Stimulated activated CD4-positive, alpha-beta T cell treated with anti-CD3 and anti-CD28 coated beads, Interleukin-1b, Interleukin-23, amount 100 ng/mL, for 24 hours (primary cell): ENCODE measurements around the gene FBXO27.
"Not testable (repeated sequence)": the region's sequence is repeated elsewhere in the genome, so short reads cannot be mapped to it uniquely, and the experiment has no call there.

ENCODE experiments used
- DNase-seq, 4 experiments: peaks; one replicate each; pipeline ENCODE4 v3.0.0-alpha.2; 2020; ENCODE audit warnings: low read depth in 4 of 4, low spot score in 1 of 4

The FBXO27 gene

DNA sequence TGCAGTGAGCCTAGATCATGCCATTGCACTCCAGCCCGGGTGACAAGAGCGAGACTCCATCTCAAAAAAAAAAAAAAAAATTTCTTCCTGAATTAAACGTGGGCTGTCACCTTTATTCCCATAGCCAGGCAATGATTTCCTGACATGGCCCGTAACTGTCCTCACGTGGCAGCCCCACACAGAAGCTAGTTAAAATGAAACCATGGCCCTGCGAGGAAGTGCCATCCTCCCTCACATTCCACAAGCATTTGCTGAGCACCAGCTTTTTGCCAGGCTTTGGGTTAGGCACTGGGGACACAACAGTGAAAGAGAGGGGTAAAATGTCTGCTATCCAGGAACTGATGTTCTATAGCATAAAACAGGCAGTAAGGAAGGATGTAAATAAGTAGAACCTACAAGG, 13.2 kb upstream of the FBXO27 start:
- DNase-seq, result no peak

DNA sequence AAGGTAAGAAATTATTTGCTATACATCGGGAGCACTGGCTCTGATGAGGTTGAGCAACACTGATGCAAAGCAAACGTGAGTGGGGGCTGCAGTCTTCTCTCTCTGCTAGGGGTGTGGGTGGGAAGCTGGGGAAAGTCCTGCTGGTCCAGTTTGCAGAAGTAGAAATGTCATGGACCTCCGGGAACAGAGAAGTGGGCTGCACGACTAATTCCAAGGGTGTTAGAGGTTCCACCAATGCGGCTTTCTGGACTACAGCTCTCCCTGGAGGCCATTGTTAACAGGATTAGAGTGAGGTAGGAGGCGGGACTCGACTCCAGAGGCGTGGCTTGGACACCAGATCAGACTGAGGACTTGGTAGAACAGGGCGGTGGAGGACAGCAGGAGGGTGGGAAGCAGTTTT, 5.7 kb upstream of the FBXO27 start:
- DNase-seq, result peak in 1 of 4 experiments; percentile 10

DNA sequence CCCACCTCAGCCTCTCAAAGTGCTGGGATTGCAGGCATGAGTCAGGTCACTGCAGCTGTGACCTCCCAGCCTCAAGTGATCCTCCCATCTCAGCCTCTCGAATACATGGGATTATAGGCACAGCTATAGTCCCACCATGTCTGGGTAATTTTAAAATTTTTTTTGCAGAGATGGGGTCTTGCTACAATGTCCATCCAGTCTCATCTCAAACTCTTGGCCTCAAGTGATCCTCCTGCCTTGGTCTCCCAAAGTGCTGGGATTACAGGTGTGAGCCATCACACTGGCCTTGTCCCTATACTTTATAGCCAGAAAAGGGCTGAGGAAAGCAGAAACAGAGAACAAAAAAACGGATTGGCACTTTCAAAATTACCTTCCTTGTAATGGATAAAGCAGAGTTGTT, 4.8 kb upstream of the FBXO27 start:
- no peak for DNase-seq

DNA sequence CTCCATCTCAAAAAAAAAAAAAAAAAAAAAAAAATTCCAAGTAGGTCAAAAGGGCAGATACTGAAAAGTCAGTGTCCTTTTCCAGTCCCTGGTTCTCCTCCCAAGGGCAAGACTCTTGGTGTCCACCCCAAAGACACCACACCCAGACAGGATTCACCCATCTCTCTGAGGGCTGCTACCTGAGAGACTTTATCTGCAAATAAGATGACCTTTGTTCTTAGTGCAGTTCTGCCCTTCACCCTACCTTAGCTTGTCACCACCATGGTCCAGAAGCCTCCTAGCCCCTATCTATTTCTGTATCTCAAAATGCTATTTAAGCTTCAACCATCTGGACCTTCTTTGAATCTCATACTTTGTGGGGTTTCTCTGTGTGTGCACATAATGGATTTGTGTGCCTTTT, 4.2 kb upstream of the FBXO27 start:
- DNase-seq, result no peak

DNA sequence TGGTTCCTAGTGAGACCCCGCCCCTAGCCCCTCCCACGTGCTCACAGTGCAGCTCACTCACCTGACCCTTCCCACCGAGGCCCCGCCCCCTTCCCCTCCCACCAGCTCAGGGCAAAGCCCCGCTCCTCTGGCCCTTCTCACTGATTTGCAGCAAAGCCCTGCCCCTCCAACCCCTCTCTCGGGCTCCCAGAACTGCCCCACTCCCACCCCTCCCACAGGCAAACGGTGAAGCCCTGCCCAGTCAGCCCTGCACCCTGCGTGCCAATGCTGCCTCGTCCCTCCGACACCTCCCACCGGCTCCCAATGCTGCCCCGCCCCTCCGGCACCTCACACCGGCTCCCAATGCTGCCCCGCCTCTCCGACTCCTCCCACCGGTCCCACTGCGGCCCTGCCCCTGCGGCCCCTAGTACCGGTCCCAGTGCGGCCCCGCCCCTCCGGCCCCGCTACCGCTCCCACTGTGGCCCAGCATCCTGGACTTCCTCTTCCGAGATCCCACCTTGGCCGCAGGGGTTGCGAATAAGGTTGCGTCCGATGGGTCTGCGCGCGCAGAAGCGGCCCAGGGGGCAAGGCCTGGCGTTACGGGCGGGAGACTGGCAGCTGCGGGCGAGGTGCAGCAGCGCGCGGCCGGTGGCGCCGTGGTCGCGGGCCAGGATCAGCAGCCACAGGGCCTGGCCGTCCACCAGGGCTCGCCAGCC, 834 bp downstream of the FBXO27 start:
- peak; percentile 66 to 89 (median 67) for DNase-seq

DNA sequence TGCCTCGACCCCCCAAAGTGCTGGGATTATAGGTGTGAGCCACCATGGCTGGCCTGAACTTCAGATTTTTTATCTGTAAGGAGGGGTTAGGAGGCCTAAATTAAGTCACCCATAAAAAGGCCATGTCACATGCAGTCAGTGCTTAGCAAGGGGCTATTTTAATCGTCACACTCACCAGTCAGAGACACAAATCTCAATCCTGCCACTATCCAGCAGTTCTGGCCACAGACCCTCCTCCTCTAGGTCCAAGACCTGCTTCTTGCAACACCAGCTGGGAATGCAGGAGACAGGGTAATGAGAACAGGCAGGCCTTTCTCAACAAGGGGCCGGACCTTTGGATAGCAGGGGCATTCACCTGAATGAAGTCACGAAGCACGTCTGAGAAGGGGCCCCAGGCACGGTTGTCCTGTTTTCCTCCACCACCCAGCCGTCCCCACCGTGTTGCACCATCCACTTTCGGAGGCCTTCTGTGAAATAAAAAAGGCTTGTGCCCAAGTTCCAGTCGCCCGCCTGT, 1.4 kb downstream of the FBXO27 start:
- no peak for DNase-seq

DNA sequence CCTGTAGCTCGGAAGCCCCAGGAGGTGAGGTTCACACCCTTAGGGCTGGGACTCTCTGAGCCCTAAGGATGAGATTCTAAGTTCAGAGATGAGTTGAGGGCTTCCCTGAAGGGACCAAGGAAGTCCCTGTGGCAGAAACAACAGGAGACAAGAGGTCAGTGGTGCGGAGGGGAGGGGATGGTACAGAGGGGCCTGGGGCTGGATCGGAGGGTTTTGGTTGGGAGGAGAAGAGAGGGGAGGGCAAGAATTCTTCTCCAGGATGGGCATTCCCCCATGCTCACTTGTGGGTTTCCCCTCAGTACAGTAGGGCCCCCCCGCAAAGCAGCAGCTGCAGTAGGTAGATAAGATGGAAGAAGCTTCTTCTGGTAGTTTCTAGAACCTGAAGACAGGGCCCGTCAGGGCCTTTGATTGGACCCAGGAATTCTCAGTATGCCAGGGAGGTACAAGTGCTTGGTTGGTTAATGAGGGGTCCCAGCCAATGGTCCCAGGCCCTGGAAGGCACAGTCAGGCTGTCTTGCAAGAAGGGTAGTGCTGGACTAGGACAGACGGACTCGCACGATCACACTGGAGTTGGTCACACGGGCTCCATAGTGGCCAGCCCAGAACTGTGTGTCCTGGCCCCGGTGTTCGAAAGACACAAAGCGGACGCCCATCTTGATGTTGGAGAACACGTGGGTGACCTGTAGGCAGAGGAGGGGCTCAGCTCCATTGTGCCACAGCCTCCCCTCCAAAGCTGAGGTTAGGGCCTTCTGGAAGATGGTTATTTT, 7.3 kb downstream of the FBXO27 start:
- DNase-seq, result no peak

DNA sequence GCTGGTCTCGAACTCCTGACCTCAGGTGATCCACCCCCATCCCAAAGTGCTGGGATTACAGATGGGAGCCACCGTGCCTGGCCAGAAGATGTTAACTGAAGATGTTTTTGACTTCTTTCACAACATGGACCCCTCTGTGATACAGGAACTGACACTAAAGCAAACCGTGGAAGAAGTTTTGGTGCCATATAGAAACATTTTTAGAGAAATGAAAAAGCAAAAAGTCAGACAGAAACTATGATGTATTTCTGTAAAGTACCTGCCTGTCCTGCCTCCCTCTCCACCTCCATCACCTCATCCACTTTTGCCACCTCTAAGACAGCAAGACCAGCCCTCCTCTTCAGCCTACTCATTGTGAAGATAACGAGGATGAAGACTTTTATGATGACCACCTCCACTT, 11.3 kb downstream of the FBXO27 start:
- DNase-seq, result no peak

DNA sequence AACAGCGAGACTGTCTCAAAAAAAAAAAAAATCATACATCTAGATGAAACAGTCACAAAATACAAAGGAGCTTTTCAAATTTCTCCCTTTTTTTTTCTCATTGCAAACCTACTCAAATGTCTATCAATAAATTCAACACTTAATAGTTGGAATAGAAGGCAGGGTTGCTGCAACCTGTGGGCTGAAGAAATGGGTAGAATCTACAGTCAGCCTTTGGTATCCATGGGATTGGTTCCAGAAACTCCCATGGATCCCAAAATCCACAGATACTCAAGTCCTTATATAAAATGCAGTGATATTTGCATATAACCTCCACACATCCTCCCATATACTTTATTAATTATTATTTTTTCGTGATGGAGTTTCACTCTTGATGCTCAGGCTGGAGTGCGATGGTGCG, 14.7 kb downstream of the FBXO27 start:
- no peak for DNase-seq

DNA sequence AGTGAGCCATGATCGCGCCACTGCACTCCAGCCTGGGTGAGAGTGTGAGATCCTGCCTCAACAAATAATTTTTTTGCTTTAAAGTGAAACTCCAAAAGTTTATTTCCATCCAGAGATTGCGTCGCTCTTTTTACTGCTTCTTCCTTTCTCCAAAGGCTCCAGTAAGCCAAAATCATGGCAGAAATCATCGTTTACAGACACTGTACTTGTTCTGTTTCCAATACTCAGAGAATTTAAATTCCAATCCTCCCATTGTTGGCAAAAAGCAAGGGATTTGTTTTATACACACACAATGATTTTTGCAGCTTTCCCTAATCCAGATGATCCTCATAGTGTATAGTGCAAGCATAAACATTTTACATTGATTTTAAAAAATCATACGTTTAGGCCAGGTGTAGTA, 15.3 kb downstream of the FBXO27 start:
- no peak for DNase-seq

DNA sequence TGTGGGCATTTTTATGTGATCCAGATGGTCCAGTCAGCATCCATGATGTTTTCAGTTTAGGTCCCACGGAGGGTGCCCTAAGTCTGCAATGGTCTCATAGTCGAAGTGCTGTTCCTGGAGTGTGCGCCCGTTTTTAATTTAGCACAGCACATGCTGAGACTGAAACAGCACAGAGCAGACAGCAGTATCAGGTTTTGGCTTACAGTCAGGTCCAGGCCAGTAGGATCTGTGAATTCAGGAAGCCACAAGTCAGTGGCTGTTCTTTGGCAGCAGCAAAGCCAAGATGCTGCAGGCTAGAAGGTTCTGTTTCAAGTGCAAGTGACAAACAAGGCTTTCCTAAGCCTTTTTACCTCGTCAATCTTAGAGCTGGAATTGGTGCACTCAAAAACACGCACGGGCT, 18.3 kb downstream of the FBXO27 start:
- DNase-seq, result no peak

DNA sequence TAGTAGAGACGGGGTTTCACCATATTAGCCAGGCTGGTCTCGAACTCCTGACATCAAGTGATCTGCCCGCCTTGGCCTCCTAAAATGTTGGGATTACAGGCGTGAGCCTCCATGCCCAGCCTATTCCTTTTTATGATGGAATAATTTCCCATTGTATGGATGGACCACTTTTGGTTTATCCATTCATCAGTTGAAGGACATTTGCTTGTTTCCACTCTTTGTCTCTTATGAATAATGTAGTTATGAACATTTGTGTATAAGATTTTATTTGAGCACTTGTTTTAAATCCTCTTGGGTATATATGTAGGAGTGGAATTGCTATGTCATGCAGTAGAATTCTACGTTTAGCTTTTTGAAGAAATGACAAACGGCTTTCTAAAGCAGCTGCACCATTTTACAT, 23.3 kb downstream of the FBXO27 start:
- DNase-seq, result no peak

DNA sequence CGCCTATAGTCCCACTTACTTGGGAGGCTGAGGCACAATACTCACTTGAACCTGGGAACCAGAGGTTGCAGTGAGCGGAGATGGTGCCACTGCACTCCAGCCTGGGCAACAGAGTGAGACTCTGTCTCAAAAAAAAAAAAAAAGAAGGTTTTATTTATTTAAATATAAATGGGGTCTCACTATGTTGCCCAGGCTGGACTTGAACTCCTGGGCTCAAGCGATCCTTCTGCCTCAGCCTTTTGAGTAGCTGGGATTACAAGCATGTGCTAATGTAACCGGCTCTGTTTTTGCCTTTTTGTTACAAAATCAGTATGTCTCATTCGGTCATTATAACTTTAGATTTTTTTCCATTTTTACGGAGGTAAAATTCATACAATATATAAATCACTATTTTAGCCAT, 24.2 kb downstream of the FBXO27 start:
- no peak for DNase-seq

DNA sequence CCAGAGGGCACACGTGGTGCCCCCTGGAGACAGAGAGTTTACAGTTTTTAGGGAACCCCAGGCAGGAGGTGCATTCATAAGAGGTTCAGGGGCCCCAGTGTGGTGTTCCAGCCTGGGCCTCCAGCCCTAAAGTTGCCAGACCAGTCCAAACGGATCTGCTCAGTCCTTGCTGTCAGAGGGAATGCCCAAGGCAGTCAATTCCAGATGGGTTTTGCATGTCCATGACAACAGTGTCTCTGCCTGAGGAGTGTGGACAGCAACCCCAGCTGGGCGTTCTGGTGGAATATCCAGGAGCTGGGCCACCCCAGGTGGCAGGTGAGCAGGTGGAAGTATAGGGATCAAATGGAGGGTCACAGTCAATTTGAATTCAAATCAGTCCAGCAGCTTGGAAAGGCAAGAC, 25.3 kb downstream of the FBXO27 start:
- no peak for DNase-seq

DNA sequence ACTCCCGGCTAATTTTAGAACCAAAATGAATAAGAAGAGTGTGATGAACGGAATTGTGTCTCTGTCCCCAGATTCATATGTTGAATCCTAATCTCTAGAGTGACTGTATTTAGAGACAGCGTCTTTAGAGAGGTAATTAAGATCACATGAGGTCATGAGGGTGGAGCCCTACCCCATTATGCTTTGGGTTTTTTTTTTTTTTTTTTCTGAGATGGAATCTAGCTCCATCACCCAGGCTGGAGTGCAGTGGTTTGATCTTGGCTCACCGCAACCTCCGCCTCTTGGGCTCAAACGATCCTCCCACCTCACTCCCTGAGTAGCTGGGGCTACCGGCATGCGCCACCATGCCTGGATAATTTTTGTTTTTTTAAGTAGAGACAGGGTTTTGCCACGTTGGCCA, 27.9 kb downstream of the FBXO27 start:
- DNase-seq, result no peak

DNA sequence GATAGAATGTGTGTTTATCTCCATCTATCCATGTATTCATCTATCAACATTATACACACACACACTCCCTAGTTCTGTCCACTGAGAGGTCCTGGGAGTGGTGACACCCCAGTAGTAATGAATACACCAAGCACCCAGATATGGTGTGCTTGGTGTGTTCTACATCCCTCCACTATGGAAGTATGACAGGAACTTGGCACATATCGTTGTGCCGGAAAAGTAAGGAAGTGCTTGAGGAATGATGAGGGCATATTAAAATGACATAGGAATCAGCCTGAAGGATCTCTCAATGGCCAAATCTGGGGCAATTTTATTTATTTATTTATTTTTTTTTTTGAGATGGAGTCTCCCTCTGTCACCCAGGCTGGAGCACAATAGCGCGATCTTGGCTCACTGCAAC, 28.6 kb downstream of the FBXO27 start:
- DNase-seq, result no peak

DNA sequence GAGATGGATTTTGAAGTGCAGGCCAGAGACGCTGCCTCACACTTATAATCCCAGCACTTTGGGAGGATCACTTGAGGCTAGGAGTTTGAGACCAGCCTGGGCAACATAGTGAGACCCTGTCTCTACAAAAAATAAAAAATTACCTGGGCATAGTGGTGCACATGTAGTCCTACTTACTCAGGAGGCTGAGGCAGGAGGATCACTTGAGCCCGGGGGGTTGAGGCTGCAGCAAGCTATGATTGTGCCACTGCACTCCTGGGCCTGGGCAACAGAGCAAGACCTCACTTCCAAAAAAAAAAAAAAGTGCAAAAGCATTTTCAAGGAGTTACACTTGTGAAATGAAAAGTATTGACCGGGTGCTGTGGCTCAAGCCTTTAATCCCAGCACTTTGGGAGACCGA, 29.2 kb downstream of the FBXO27 start:
- no peak for DNase-seq

DNA sequence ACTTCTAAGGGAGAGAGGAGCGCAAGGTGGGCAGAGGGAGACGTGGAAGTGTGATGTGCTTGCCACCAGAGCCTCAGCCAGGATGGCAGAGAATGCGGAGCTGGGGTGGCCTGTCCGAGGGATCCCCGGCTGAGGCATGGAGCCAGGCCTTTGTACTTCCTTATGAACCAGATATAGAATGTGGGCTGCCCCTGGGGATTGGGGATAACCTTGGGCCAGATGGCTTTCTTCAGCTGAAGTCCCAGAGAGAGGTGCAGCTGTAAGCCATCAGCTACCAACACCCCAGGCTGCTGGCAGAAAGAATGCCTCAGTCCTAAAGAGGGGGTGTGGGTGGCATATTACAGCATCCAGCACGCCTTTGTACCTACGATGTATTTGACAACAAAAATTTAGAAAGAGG, 31.3 kb downstream of the FBXO27 start:
- no peak for DNase-seq

DNA sequence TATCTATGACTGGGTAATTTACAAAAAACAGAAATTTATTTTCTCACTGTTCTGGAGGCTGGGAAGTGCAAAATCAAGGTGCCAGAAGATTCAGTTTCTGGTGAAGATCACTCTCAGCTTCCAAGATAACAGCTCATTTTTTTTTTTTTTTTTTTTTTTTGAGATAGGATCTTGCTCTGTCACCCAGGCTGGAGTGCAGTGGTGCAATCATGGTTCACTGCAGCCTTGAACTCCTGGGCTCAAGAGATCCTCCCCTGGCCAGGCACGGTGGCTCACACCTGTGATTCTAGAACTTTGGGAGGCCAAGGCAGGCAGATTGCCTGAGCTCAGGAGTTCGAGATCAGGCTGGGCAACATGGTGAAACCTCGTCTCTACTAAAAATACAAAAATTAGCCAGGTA, 34.8 kb downstream of the FBXO27 start:
- DNase-seq, result not testable (repeated sequence)

DNA sequence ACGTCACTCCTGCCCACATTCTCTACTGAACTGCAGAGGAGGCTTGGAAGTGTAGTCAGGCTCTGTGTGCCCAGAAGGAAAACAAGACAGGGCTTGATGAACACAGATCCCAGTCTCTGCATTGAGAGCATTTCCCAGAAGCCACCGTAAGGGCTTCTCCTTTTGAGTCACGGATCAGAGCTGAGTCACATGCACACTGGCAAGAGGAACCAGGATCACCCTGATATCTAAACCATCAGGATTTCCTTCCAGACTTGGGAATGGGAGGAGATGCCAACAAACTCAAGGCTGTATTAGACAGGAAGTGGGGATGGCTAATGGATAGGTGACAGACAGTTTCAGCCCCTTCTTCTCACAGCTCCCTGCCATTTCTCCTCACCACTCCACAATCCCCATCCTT, 39.1 kb downstream of the FBXO27 start:
- no peak for DNase-seq

DNA sequence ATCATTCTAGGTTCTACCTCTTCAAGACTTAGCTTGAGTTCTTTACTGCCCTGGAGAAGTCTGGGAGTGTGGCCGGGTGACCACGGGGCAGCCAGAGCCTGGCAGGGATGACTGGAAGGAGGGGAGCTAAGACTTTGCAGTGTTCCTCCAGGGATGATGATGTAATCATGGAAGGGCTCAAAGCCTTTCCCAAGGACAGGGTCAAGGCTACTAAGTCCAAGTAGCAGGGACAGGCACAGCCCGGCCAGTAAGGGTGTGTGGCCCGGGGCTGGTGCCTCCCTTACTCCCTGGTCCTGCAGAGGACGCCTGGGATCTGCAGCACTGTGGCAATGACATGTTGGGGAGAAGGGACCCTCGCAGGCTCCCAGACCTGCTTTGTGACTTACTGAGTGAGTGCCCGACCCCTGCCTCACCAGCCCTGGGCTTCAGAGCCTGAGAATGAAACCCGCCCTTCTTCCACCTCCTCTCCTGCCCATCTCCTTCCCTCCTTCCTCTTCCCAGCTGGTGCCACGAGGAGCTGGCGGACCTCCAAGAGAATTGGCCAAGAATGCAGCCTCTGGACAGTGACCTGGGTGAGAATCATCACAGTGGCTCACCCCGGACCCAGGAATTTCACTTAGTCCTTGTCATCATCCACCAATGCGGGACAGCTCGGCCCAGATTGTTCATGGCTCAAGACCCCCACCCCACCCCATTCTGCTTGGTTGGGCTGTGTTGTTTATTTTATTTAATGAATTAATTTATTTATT, 41.2 kb downstream of the FBXO27 start:
- DNase-seq, result no peak

DNA sequence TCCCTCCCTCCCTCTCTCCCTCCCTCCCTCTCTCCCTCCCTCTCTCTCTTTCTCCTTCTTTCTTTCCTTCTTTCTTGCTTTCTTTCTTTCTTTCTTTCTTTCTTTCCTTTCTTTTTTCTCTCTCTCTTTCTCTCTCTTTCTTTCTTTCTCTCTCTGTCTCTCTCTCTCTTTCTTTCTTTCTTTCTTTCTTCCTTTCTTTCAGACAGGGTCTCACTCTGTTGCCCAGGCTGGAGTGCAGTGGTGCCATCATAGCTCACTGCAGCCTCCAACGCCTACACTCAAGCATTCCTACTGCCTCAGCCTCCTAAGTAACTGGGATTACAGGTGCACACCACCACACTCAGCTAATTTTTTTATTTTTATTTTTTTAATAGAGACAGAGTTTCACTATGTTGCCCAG, 42.7 kb downstream of the FBXO27 start:
- not testable (repeated sequence) for DNase-seq
